GM19025 (cell line): ENCODE data around the gene TRAF5.

Experiments
- ATAC-seq: cut with Tn5 transposase; IDR thresholded peaks from one replicate; pipeline ENCODE4 v1.9.1; 2021; ENCODE audit warnings: mild to moderate bottlenecking, low read depth, moderate library complexity; ENCODE audit not compliant: unreplicated experiment

The TRAF5 gene

DNA sequence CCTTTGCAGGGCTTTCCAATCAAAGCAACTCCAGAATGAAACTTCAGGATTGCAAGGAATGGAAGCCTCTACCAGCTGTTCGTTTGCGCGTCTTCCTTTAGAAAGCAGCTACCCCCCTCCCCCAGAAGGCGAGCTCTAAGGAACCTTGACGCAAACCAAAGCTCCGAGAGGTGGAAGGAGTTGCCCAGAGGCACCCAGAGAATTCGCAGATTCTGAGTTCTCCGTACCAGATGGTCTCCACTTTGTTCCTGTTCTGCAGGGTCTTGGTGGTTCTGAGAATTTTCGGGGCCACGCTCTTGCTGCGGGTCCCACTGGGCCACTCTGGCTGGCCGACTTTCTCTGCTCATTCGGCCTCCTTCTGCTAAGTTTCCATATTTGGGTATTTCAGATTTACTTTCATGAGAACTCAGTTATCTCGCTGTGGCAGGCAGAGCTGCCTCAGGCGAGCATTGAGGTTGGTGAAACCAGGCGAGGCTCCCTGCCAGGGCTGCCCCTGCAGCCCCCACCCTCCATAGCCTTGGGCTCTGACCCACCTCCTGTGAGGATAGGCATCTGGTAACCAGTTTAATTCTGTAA lies 801 bp downstream of the TRAF5 start:
- ATAC-seq = peak; percentile 33

DNA sequence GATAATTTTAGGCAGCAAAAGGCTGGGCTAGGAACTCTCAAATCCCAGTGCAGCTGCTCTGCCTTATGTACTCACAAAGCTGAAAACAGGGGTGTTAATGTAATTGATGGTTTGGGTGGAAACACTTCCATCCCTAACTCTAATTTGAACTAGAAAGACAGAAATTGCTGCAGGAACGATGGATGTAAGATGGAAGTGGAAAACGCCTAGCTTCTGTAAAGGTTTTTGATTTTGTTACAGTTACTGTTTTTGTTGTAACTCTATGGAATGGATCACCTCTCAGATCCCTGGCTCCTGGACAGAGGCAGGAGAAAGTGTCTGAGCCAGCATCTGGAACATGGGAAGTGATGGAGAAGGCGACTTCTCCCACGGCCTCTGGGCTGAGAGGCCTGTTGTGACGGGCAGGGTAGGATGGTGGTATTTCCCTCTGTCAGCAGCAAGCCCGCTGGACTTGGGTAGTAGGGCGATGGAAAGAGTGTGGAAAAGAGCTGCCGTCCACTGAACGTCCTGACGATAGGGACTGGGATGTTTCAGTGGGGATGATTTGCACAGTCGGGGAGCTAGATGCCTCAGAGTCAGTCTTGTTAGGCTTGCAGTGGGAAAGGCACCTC lies 1.6 kb downstream of the TRAF5 start:
- ATAC-seq = no peak

DNA sequence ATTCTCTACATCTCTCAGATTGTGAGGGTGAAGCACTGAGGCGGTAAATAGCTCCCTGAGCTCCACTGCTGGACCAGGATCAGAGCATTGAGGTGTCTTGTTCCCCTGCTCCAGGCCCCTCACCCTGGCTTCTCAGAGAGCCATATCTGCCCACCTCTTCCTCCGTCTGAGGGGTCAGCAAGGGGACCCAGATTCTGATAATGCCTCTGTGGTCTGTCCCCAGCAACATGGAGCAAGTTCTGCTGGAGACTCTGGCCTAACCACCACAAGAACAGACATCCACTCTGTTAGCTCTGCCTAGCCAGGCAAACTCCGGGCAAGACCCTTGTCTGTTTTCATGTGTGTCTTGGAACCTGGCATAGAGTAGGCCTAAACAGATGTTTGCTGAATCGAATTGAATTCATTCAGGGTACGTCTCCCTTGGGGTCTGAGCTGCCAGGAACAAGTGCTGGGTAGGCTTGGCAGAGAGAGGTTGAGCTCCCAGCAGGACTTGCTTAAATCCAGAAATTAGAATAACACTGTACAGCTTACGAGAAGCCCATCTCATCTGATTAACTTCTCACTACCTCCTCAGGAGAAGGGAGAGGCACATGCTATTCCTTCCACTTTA lies 2.3 kb downstream of the TRAF5 start:
- no peak for ATAC-seq

DNA sequence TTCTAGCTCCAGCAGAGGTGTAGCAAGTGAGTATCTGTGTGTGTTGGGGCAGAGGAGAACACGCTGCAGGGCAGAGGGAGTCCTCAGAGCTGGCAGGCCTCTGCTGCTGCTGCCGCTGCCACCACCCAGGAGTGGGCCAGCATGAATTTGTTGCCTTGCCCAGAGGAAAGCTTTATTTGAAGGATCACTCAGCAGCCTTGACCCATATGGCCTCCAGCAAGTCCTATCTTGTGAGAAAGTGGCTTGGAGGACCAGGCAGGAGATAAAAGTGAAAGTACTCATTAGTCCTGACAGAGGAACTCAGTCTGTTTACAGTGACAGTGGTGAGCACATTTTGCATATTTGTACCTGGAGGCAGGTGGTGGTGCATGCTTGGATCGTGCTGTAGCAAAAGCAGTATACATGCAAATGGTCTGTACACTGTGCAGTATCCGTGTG lies 3.1 kb downstream of the TRAF5 start:
- no peak for ATAC-seq

DNA sequence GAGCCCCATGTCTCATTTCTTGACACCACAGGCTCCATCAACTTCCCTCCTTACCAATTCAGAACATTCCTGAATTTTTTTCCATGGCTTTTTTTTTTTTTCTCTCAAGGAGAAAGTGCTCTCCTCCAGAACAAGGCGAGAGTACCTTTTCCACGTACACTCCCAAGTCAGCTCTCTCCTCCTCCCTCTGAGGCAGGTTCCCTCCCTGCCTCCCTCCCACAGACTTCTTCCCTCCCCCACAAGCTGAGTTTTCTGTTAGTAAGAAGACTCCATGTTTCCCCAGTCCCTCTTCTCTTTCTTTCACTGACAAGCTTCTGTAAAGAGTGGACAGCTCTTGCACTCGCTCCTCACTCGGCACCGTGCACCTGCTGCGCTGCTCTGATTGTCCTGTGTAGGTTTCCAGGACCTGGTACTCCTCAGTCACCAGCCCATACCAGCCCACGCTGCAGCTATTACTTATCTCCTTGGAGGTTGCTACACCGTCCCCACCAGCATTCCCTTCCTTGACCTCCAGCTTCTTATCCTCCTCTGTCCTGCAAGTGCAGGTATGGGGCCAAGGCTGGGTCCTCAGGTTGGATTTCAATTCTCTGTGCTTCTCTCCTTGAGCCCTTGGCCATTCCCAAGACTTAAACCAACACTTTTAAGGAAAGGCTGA lies 3.8 kb downstream of the TRAF5 start:
- ATAC-seq = no peak

DNA sequence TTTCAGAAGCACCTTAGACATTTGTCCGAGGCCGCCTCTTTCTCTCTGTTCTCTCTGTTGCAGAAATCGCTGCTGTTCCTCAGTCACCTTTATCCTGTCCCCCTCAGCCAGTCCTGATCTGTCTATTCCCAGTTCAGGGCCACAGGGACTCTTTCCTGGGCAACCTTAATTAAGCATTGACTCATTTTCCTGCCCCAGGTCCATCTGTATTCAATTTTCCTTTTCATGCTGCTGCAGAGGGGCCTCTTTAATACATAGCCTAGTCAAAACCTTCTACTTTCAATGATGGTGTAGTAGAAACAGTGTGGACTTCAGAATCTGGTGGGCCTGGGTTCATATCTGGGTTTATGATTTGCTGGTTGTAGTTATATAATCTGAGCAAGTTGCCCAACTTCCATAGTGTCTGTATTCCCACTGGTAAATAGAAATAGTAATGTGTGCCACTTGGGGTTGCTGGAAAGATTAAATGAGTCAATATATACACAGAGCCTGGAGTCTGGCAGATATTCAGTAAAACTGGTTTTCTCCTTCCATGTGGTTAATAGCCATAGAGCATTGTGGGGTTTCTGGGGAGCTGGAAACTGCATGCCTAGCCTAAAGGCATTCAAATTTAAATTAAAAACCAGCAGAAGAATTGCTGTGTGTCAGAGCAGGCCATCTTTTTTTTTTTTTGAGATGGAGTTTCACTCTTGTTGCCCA lies 4.5 kb downstream of the TRAF5 start:
- ATAC-seq = no peak

DNA sequence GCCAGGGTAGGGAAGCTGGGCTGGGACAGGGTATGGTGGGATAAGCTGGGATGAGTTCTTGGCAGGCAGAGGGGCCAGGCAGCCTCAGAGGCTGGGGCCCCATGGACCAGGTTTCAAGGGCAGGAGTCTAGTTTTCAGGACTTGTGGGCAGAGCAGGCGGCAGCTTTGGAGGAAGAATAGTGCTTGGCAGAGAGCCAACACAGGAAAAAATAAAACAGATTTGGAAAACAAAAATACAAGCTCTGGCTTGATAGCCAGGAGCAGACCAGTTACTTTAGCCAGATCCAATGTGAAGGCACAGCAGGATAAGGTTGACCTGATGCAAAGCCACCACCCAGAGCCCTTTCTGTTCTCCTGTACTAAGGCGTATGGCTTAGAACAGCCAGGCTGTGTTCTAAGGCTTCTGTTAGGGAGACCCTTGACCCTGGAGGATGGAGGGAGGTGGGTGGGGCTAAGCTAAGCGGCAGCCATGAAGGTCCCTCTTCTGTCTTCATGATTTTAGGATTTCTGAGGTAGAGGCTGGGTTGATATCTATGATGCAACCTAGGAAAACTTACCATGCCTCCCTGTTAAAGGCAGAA lies 5.5 kb downstream of the TRAF5 start:
- no peak for ATAC-seq

DNA sequence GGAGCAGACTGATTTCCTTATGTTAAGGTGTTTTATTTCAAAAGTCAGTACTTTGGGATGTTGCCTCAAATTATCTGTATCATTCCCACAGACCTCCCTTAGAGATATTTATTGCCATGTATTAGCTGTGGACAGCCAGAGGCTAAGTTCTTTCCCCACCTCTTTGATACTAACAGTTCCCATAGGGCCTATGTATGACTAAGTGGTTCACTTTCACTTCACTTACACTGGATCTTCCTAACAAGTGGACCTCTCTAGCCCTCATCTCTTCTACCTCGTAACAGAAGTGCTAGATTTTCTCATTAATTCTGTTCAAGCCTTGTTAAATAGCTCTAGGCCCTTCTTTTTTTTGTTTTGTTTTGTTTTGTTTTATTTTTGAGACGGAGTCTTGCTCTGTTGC lies 6.2 kb downstream of the TRAF5 start:
- ATAC-seq = no peak

DNA sequence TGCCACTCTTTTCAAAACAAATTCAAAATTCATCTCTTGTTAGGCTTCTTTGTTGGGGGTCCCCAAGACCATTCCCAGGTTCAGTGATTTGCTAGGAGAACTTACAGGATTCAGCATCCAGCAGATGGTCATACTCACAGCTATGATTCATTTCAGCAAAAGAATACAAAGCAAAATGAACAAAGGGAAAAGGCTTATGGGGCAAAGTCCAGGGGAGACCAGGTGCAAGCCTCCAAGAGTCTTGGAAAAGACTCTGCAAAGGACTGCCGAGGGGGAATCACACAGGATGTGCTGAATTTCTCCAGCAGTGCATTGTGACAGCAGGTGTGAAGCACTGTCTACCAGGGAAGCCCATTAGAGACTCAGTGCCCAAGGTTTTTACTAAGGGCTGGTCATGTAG lies 7.3 kb downstream of the TRAF5 start:
- ATAC-seq = no peak

DNA sequence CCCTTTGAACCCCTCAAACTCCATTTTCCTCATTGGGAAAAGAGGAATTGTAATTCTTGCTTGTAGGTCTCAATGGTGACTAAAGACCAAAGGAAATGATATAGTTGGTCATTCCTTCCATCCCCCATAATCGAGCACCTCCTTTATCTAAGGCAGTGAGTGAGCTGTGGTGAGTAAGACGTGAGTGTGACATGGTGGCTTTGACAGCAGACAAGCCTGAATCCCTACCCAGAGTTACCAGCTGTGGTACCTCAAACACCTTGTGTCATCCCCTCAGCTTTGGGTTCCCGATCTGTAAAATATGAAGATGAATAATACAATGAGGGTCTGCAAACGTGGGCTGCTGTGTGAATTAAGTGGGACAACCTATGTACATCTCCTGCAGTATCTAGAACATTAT lies 8.4 kb downstream of the TRAF5 start:
- ATAC-seq = no peak

DNA sequence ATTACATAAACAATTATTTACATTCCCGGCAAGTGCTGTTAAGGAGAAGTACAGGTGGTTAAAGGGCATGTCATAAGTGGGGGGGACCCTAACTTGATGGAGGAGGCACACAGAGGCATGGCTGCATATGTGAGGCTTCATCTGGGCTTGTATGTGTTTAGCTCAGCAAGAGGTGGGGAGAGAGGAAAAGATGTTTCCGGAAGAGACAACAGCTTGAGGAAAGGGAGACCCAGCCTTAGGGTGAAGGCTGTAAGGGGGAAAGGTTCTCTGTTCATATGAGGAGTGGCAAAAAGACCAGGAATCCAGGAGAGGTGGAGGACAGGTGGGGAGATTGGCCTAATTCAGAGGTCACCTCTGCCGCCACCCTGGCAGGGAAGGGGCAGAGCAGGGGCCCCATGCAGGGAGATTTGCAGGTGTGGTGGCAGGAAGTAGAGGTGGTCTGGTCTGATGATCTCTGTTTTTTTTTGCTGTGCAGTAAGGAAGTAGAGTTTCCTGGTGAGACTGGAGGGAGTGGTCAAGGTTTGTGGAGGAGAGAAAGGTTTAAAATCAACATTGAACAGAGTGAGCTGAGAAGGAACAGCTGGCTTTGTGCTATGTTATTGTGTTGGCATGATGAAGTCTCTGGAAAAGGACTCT lies 9.0 kb downstream of the TRAF5 start:
- ATAC-seq = peak; percentile 78

DNA sequence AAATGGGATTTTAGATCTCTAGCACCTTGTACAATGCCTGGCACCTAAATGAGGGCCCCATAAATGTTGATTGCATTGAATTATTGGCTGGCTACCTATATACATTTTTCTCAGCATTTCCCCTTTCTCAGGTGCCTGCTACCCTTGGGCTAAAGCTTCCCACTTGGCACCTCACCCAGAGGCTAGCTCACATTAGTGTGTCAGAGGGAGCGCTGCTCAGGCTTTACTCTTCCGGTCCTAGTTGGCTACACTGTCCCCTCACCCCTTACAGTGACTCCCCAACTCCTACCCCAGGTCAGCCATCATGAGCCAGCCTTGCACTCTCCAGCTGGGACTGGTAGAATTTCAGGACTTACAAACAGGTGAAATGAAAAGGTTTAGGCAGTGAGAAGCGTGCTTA lies 9.5 kb downstream of the TRAF5 start:
- ATAC-seq = no peak

DNA sequence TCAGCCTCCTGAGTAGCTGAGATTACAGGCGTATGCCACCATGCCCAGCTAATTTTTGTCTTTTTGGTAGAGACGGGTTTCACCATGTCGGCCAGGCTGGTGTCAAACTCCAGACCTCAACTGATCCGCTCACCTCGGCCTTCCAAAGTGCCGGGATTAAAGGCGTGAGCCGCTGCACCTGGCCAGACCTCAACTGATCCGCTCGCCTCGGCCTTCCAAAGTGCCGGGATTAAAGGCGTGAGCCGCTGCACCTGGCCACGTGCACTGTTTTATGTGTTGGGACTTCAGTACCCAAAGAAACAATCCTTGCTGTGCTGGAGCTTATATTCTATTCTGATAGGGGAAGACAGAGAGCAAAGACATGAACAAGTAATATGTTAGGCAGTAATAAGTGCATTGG lies 10.1 kb downstream of the TRAF5 start:
- ATAC-seq = no peak

DNA sequence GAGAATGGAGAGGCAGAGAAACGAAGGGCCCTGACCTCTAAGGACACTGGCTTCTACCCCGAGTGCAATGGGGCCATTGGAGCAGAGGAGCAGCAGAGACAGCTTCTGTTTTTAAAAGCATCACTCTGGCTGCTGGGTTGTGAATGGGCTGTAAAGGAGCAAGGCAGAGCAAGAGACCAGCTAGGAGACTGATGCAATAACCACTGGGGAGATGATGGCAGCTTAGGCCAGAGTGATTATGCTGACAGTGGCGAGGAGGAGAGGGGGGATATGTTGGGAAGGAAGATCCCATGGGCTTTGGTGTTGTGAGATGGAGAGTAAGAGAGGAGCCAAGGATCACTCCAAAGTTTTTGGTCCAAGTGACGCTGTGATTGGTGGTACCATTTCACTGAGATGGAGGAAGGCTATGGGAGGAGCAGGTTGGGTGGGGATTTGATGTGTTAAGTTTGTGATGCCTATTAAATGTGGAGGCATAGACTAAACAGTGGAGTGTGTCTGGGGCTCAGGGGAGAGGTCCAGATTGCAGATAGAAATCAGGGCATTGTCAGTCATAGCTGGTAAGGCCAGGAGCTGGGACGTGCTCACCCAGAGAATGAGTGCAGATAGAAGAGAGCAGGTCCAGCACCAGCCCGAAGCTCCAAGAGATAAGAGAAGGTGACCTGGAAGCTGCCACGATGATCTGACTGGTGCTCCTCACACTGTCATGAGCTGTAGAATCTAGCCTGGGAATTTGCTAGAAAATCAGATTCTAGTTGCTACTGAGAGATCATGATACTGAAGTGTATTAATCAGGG lies 11.0 kb downstream of the TRAF5 start:
- ATAC-seq = no peak

DNA sequence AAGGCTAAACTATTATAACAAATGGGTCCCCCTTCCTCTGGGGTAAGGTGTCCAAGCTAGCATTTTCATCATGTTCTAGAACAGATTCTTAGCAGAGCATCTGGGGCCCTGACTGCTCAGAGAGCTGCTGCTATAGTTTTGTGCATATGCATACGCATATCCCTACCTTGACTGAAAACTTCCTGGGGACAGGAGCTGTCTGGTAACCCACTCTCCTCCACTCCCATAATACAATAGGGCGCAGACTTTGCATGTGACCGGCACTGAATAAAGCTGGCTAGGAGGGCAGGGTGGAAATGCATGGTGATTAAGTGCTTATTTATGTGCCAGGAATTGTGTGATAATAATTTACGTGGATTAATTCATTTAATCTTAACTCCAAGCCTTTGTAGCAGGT lies 11.6 kb downstream of the TRAF5 start:
- no peak for ATAC-seq

DNA sequence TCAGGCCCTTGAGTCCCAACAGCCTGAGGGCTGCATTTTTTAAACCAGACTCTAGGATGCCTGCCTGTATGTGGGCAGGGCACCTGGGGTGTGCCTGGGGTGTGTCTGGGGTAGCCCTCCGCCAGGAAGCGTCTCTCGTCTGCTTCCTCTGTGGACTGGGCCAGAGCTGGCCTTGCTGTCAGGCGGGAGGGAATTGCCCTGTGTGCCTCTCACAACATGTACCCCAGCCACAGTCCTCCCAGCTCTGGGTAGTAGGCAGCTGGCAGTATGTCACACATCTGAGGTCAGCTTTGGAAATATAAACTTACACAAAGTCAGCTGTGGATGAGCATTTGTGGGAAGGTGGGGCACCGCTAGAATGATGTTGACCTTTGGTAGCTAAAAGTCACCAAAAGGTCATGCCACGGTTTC lies 13.0 kb downstream of the TRAF5 start:
- ATAC-seq = no peak

DNA sequence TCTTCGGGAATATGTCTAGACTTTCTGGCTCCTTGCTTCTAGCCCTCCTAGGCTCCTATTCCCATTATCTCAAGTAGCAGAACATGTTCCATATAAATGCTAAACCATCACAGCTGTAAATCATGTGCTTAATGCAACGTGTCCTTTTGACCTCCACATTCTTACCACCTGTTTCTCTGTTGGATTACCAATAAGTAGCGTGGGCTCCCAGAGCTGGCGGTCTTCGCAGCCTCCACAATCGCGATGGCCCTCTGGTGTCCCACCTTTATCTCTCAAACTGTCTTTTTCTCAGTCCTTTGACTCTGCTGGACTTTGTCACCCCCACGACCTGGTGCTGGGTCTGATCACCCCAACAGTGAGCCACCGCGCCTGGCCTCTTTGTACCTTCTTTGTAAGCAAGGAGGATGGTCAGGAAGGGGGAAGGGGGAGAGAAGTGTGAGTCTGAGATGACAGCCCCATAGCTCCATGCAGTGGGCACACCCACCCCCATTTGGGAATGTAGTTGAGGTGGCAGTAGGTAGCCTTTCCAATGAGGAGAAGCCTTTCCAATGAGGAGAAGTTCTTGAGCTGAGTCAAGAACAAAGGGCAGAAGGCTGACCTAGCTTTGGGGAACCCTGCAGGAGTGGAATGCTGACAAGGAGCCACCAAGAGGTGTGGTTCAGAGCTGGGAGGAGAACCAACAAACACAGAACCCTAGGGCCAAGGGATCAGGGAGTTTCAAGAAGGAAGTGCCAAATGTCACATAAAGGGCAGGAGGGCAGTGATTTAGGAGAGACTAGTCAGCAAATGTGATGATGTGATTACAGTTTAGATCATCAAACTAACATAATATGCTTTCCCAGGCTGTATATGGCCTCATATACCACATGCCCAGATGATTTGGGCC lies 14.2 kb downstream of the TRAF5 start:
- ATAC-seq = no peak

DNA sequence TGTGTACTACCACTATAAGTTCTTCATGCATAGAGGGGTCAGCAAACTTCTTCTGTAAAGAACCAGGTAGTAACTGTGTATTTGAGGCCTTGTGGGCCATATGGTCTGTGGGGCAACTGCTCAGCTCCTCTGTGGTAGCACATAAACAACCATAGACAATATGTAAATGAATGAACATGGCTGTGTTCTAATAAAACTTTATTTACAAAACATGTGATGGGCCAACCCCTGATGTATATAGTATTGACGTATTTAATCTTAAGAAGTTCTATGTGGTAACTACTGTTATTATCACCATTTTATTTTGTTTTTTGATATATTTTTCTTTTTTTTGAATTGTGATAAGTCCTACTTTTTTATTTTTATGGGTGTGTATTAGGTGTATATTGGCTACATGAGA lies 15.4 kb downstream of the TRAF5 start:
- no peak for ATAC-seq

DNA sequence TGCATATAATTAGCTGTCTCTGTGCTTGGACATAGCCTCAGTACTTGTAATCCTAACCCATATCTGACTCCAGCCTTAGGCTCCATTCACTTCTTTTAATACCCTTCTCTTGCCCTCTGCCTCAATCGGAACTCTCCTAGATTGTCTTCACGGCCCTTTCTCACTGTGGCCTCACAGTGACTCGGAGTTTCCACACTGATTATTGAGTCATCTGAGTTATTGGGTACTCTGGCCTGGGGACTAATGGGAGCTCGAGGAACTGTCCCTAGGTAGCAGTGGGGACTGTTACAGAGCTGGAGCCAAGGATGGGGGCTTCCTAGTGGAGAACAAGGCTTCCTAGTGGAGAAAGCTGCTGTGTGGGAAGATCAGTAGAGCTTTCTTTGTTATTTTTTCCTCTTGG lies 17.0 kb downstream of the TRAF5 start:
- ATAC-seq = no peak
